IMR-90 (cell line): Measurements from ENCODE around the gene TET1.

Source experiments
- CTCF ChIP-seq: conservative IDR thresholded peaks from 2 replicates; pipeline ENCODE4 v1.5.1; 2012; ENCODE audit warnings: mild to moderate bottlenecking, low read depth, low read length, improper control_type of control experiment
- ELK1 ChIP-seq: fragments of 150-350 bp; IDR thresholded peaks from 2 replicates; pipeline ENCODE4 v1.6.1; 2016; ENCODE audit warnings: low read depth, mild to moderate bottlenecking, low read length, moderate library complexity, borderline replicate concordance
- MXI1 ChIP-seq: IDR thresholded peaks from 2 replicates; pipeline ENCODE4 v1.6.1; 2012; ENCODE audit warnings: low read depth, mild to moderate bottlenecking, low read length, moderate library complexity, borderline replicate concordance
- NFE2L2 ChIP-seq: fragments of 150-350 bp; IDR thresholded peaks from 2 replicates; pipeline ENCODE4 v1.6.1; 2016; ENCODE audit warnings: low read depth, mild to moderate bottlenecking, low read length
- POLR2A ChIP-seq: IDR thresholded peaks from 2 replicates; pipeline ENCODE4 v1.6.1; 2012; ENCODE audit warnings: mild to moderate bottlenecking, low read depth, low read length
- RFX5 ChIP-seq: IDR thresholded peaks from 2 replicates; pipeline ENCODE4 v1.8.0; 2012; ENCODE audit warnings: low read depth, mild to moderate bottlenecking, low read length, moderate library complexity
- USF2 ChIP-seq: fragments of 150-350 bp; IDR thresholded peaks from 2 replicates; pipeline ENCODE4 v1.6.1; 2017; ENCODE audit warnings: mild to moderate bottlenecking, antibody characterized with exemption, low read length, low read depth

- TF ChIP-seq MXI1 (no peak), POLR2A (no peak), CTCF (no peak), ELK1 (no peak), RFX5 (no peak), USF2 (no peak), NFE2L2 (no peak)
These were observed 182.3 kb downstream of the TET1 start for GRCh38 chr10:68742397-68742796.
